MCF 10A (cell line): ENCODE data around the gene TTC39B. TPM values are rescaled to one million over a fixed set of nuclear protein-coding genes. Genes with fewer than 3 reads are reported as not detected.

Source experiments
- BruUV-seq: library from RNA; stranded (reverse); fragments of 400-500 nt; replicated peaks from 2 replicates; lab custom pipeline; 2021; lab: Mats Ljungman, UMichigan
- CTCF ChIA-PET: fragments of 300-600 bp; sonication (Branson Sonifier 250); formaldehyde crosslinking; extraction: SDS; loops from one replicate; lab custom pipeline; 2021; ENCODE audit warnings: antibody characterized with exemption, inconsistent platforms; lab: Yijun Ruan, JAX
- POLR2A ChIA-PET: fragments of 300-600, 350-650 bp; sonication (Branson Sonifier 250); formaldehyde crosslinking; extraction: SDS; loops from one replicate; lab custom pipeline; 2020; ENCODE audit warnings: antibody characterized with exemption, inconsistent platforms; lab: Yijun Ruan, JAX
- DNase-seq: peaks from one replicate; pipeline ENCODE4 v3.0.0-alpha.2; 2018; ENCODE audit not compliant: unreplicated experiment
- H3K27ac Mint-ChIP-seq: one replicate; pipeline ENCODE4 v1.8.0; 2022; ENCODE audit warnings: mild to moderate bottlenecking, low read depth, mixed read lengths; ENCODE audit not compliant: unreplicated experiment
- H3K27me3 Mint-ChIP-seq: one replicate; pipeline ENCODE4 v1.8.0; 2022; ENCODE audit warnings: mixed read lengths; ENCODE audit not compliant: insufficient read depth, unreplicated experiment
- H3K36me3 Mint-ChIP-seq: one replicate; pipeline ENCODE4 v1.8.0; 2022; ENCODE audit warnings: mild to moderate bottlenecking, moderate library complexity, mixed read lengths; ENCODE audit not compliant: insufficient read depth, unreplicated experiment
- H3K4me1 Mint-ChIP-seq: one replicate; pipeline ENCODE4 v1.8.0; 2022; ENCODE audit warnings: mixed read lengths; ENCODE audit not compliant: insufficient read depth, unreplicated experiment
- H3K4me3 Mint-ChIP-seq: one replicate; pipeline ENCODE4 v1.8.0; 2022; ENCODE audit warnings: mild to moderate bottlenecking, moderate library complexity, mixed read lengths; ENCODE audit not compliant: unreplicated experiment
- H3K9me3 Mint-ChIP-seq: one replicate; pipeline ENCODE4 v1.8.0; 2022; ENCODE audit warnings: mixed read lengths; ENCODE audit not compliant: unreplicated experiment
- intact Hi-C: fragments of 100-400 bp; cut with micrococcal nuclease; formaldehyde crosslinking; loops from 2 replicates; pipeline ENCODE4 v1.14.1; 2022
- total RNA-seq: library from RNA; stranded (reverse); gene quantifications from 2 replicates; pipeline ENCODE4 v1.2.3, GENCODE V29; 2022
- TF ChIP-seq, protein P1 (sequence below): fragments of 200-600 bp; IDR thresholded peaks from one replicate; pipeline ENCODE4 v1.8.0; 2022; ENCODE audit warnings: antibody characterized with exemption, mild to moderate bottlenecking; ENCODE audit not compliant: unreplicated experiment

The TTC39B gene
- total RNA-seq, 1 experiment from 2014 or later, result 22.8 TPM

GRCh38 chr9:15268782-15269181 lies 38.2 kb downstream of the TTC39B start:
- H3K27ac Mint-ChIP-seq, result no peak overlapping the region
- intact Hi-C loops, result no loop called here
- no TSS peak for BruUV-seq
- DNase-seq, result no peak
- H3K4me1 Mint-ChIP-seq, result peaks cover 5% of the 10 kb centered on the region
- H3K4me3 Mint-ChIP-seq, result no peak overlapping the region
- TF ChIP-seq, protein P1, sequence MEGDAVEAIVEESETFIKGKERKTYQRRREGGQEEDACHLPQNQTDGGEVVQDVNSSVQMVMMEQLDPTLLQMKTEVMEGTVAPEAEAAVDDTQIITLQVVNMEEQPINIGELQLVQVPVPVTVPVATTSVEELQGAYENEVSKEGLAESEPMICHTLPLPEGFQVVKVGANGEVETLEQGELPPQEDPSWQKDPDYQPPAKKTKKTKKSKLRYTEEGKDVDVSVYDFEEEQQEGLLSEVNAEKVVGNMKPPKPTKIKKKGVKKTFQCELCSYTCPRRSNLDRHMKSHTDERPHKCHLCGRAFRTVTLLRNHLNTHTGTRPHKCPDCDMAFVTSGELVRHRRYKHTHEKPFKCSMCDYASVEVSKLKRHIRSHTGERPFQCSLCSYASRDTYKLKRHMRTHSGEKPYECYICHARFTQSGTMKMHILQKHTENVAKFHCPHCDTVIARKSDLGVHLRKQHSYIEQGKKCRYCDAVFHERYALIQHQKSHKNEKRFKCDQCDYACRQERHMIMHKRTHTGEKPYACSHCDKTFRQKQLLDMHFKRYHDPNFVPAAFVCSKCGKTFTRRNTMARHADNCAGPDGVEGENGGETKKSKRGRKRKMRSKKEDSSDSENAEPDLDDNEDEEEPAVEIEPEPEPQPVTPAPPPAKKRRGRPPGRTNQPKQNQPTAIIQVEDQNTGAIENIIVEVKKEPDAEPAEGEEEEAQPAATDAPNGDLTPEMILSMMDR, result no peak
- no peaks in the 10 kb centered on the region for H3K9me3 Mint-ChIP-seq
- no peaks in the 10 kb centered on the region for H3K27me3 Mint-ChIP-seq
- no peaks in the 10 kb centered on the region for H3K36me3 Mint-ChIP-seq
- CTCF ChIA-PET, result interaction anchor here (0.6 to 1.1 kb wide), 4 partner anchors 9 to 148 kb away, joined by 3 to 4 read pairs (median 3); no protein-coding TSS in a partner anchor
- POLR2A ChIA-PET, result no interaction called here

DNA sequence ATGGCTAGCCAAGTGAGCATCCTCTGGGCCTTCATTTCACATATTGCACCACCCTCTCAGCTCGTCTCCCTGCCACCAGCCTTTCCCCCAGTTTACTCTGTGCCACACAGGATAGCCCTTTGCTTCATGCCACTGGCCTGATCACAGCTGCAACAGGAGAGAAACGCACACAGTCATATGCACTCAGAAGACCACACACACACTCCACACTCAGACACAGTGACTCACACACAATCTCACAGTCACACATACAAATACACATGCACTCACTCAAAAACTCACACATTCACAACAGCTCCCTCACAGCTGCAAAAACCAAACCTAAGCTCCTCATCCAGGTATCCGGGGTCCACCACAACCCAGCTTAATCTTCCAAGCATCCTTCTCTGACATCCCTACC lies 38.7 kb downstream of the TTC39B start:
- CTCF ChIA-PET, result interaction anchor here (0.6 to 1.1 kb wide), 4 partner anchors 9 to 148 kb away, joined by 3 to 4 read pairs (median 3); no protein-coding TSS in a partner anchor
- H3K4me3 Mint-ChIP-seq, result no peak overlapping the region

GRCh38 chr9:15264918-15265317 lies 42.1 kb downstream of the TTC39B start:
- Mint-ChIP-seq H3K4me3 (no peak overlapping the region), H3K27me3 (no peaks in the 10 kb centered on the region), H3K36me3 (no peaks in the 10 kb centered on the region), H3K4me1 (peaks cover 5% of the 10 kb centered on the region), H3K9me3 (no peaks in the 10 kb centered on the region), H3K27ac (no peak overlapping the region)
- CTCF ChIA-PET, result interaction anchor here (0.6 kb wide), 1 partner anchor 93 kb away, joined by 4 read pairs; no protein-coding TSS in a partner anchor
- intact Hi-C loops, result no loop called here
- TF ChIP-seq, protein P1, result no peak
- POLR2A ChIA-PET, result no interaction called here
- no peak for DNase-seq
- no TSS peak for BruUV-seq

More for the DNA sequence above, 38.7 kb downstream of the TTC39B start:
- H3K4me1 Mint-ChIP-seq, result peaks cover 5% of the 10 kb centered on the region
- no peak overlapping the region for H3K27ac Mint-ChIP-seq
- BruUV-seq, result no TSS peak
- H3K27me3 Mint-ChIP-seq, result no peaks in the 10 kb centered on the region
- TF ChIP-seq, protein P1, result no peak
- POLR2A ChIA-PET, result no interaction called here
- intact Hi-C loops, result no loop called here
- no peaks in the 10 kb centered on the region for H3K36me3 Mint-ChIP-seq
- no peak for DNase-seq
- no peaks in the 10 kb centered on the region for H3K9me3 Mint-ChIP-seq

GRCh38 chr9:15262581-15262980 lies 44.4 kb downstream of the TTC39B start:
- no peaks in the 10 kb centered on the region for H3K9me3 Mint-ChIP-seq
- TF ChIP-seq, protein P1, result no peak
- H3K27ac Mint-ChIP-seq, result no peak overlapping the region
- CTCF ChIA-PET, result interaction anchor here (2.1 kb wide), 1 partner anchor 15 kb away, joined by 5 read pairs; no protein-coding TSS in a partner anchor
- H3K36me3 Mint-ChIP-seq, result peaks cover 5% of the 10 kb centered on the region
- BruUV-seq, result no TSS peak
- intact Hi-C loops, result no loop called here
- H3K4me1 Mint-ChIP-seq, result no peaks in the 10 kb centered on the region
- DNase-seq, result no peak
- H3K4me3 Mint-ChIP-seq, result no peak overlapping the region
- no peaks in the 10 kb centered on the region for H3K27me3 Mint-ChIP-seq
- POLR2A ChIA-PET, result no interaction called here
